ENCODE measurements around the gene ZYG11B. TPM values are rescaled to one million over a fixed set of nuclear protein-coding genes. Genes with fewer than 3 reads are reported as not detected.

The ZYG11B gene
- total and polyA plus RNA-seq, 2 of the 13 experiments (the other 11 are each of a cell fraction or from before 2014, with no cell fraction given), result 6.9 to 17.9 TPM

GRCh38 chr1:52726265-52727113 lies at the start of gene ZYG11B (continued):
- TF ChIP-seq CHCHD3 (CRISPR knock-in tag; IDR thresholded peaks at IDR 0.05) (no peak), MBD4 (IDR thresholded peaks at IDR 0.05; ENCODE audit: borderline replicate concordance, low read length) (no peak), ZNF513 (CRISPR knock-in tag; conservative IDR thresholded peaks at IDR 0.05) (no peak), LBX2 (CRISPR knock-in tag; IDR thresholded peaks at IDR 0.05; ENCODE audit: borderline replicate concordance) (peak; percentile 67; the same call in 1 of the 2 replicates), RBM39 (IDR thresholded peaks at IDR 0.05; ENCODE audit: low read depth, low read length, poor library complexity, severe bottlenecking) (no peak), EED (CRISPR knock-in tag; IDR thresholded peaks at IDR 0.05) (no peak), ZFP36L1 (CRISPR knock-in tag; IDR thresholded peaks at IDR 0.05) (no peak), ZBTB4 (CRISPR knock-in tag; IDR thresholded peaks at IDR 0.05; ENCODE audit: borderline replicate concordance) (no peak), ZKSCAN5 (CRISPR knock-in tag; IDR thresholded peaks at IDR 0.05) (no peak), PHF5A (CRISPR knock-in tag; IDR thresholded peaks at IDR 0.05; ENCODE audit: low read depth, unreplicated experiment) (no peak), NR2C2 (CRISPR knock-in tag; IDR thresholded peaks at IDR 0.05; ENCODE audit: borderline replicate concordance) (no peak), ZNF780A (CRISPR knock-in tag; IDR thresholded peaks at IDR 0.05) (no peak), YEATS4 (CRISPR knock-in tag; IDR thresholded peaks at IDR 0.05; ENCODE audit: borderline replicate concordance) (peak; percentile 76), ZNF282 (IDR thresholded peaks at IDR 0.05; ENCODE audit: partially characterized antibody) (no peak), ZNF20 (CRISPR knock-in tag; IDR thresholded peaks at IDR 0.05) (no peak), MTF2 (CRISPR knock-in tag; IDR thresholded peaks at IDR 0.05; ENCODE audit: borderline replicate concordance) (no peak), ZBTB42 (CRISPR knock-in tag; IDR thresholded peaks at IDR 0.05) (no peak), ARNTL (CRISPR knock-in tag; IDR thresholded peaks at IDR 0.05) (no peak; the same call in 1 of the 2 replicates), FIP1L1 (IDR thresholded peaks at IDR 0.05; ENCODE audit: borderline replicate concordance, insufficient read depth, low read depth, low read length) (no peak), ZNF580 (CRISPR knock-in tag; IDR thresholded peaks at IDR 0.05; ENCODE audit: borderline replicate concordance, low read depth) (no peak), GTF3A (CRISPR knock-in tag; conservative IDR thresholded peaks at IDR 0.05) (no peak), BRCA1 (CRISPR knock-in tag; IDR thresholded peaks at IDR 0.05) (no peak), ATF7-NPFF (CRISPR knock-in tag; IDR thresholded peaks at IDR 0.05; ENCODE audit: low read depth) (no peak; the same call in none of the 2 replicates), ZSCAN22 (CRISPR knock-in tag; IDR thresholded peaks at IDR 0.05) (no peak)

All from HepG2 (cell line).